GM11168 (cell line): ENCODE results near the gene NKAIN1.

Source experiments
- in situ Hi-C: fragments of 300-500 bp; cut with MboI; formaldehyde crosslinking; loops from one replicate; pipeline ENCODE4 v1.12.0; 2022; ENCODE audit warnings: low sequenced_read_pairs; ENCODE audit not compliant: unreplicated experiment

The NKAIN1 gene

DNA sequence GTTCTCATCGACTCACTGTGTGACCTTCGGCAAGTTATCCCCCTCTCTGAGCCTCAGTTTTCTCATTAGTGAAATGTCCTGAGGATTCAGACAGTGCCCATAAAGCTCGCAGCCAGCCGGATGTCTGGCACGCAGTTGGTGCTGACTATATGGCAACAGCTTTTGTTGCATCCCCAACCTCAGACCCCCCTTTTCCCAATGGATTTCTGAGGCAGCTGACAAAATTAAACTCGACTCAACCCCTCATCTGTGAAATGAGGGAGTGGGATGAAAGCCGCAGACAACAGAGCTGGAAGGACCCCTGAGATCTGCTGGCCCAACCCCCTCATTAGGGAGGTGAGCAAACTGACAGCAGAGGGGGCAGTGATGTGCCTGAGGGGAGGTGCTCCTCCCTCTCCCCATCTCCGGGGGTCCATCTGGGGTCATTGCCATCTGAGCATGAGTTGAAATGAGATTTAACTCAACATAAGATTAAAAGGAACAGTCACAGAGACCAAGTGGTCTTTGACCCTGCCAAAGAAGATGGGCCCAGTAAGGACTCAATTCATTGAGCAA is 40.4 kb downstream of the NKAIN1 start:
- in situ Hi-C loops = loop anchor here (25.0 kb wide), 1 partner anchor 338 kb away; no protein-coding TSS in a partner anchor

- in situ Hi-C loops = loop anchor here (25.0 kb wide), 1 partner anchor 339 kb away; no protein-coding TSS in a partner anchor
These were observed 41.1 kb downstream of the NKAIN1 start for GRCh38 chr1:31198600-31198999.

DNA sequence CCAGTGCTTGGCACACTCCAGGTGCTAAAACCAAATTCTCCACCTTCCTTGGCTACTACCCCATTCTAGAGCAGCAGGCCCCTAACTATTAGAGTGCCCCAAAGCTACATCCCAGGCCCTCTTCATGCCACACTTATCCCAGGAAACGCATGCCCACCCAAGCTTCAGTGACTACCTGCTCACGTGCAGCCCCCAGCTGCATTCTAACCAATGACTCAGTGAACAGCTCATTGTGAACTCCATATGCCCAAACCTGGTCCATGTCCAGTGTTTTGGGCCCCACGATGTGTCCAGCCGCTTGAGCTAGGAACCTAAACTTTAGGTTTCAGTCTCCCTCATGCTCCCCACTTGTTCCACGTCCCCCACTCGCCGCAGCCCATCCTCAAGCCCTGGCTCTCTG is 41.5 kb downstream of the NKAIN1 start:
- in situ Hi-C loops = loop anchor here (25.0 kb wide), 1 partner anchor 339 kb away; no protein-coding TSS in a partner anchor

- in situ Hi-C loops = loop anchor here (25.0 kb wide), 1 partner anchor 341 kb away; no protein-coding TSS in a partner anchor
These were observed 43.0 kb downstream of the NKAIN1 start for GRCh38 chr1:31196685-31197084.

- in situ Hi-C loops = loop anchor here (25.0 kb wide), 1 partner anchor 342 kb away; no protein-coding TSS in a partner anchor
These were observed 44.4 kb downstream of the NKAIN1 start for GRCh38 chr1:31195267-31195666.

- in situ Hi-C loops = loop anchor here (25.0 kb wide), 1 partner anchor 344 kb away; no protein-coding TSS in a partner anchor
These were observed 46.0 kb downstream of the NKAIN1 start for GRCh38 chr1:31193729-31194128.

- in situ Hi-C loops = loop anchor here (25.0 kb wide), 1 partner anchor 346 kb away; no protein-coding TSS in a partner anchor
These were observed 48.4 kb downstream of the NKAIN1 start for GRCh38 chr1:31191281-31191680.

- in situ Hi-C loops = loop anchor here (10.0 to 25.0 kb wide), 2 partner anchors 135 to 347 kb away; no protein-coding TSS in a partner anchor
These were observed 49.7 kb downstream of the NKAIN1 start for GRCh38 chr1:31189696-31190674.

DNA sequence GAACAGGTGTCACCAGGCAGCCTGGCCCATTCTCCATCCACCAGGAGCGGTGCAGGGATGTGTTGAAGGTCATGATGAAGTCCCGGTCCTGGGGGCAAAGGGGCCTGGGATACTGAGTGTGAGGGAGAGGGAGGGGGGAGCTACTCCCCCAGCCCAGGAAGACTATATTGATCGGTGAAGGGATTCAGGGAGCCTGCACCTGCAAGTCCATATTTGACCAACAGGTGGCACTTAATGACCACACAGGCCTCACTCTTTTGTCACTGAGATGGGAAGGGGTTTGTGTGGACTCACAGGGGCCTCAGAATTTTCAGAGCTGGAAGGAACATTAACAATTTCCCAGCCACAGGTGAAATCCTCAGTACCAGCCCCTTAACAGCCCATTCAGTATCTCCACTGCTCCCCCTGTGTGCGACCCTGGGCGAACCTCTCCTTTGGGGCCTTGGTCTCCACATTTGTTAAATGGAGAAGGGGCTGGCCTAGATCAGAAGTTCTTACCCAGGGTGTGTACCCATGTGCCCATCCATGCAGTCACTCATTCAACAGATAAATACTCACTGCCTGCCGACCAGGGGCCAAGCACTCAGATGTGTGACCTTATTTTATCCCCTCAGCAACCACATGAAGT is 55.6 kb downstream of the NKAIN1 start:
- in situ Hi-C loops = loop anchor here (10.0 to 25.0 kb wide), 2 partner anchors 141 to 353 kb away; no protein-coding TSS in a partner anchor

DNA sequence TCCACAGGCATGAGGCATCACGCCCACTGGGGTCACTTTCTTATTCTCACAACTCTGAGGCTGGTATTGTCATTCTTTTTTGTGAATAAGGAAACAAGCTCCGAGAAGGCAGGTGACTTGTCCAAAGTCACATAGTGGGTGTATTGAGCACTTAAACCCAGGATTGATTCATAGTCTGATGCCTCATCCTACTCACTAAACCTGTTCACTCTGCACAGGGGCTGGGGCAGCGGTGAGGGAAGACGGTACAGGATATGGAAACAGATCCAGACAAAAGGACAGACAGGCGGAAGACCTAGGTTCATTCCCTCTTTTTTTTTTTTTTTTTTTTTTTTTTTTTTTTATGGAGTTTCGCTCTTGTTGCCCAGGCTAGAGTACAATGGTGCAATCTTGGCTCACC is 56.6 kb downstream of the NKAIN1 start:
- in situ Hi-C loops = loop anchor here (10.0 to 25.0 kb wide), 2 partner anchors 142 to 354 kb away; no protein-coding TSS in a partner anchor

- in situ Hi-C loops = loop anchor here (10.0 to 25.0 kb wide), 2 partner anchors 142 to 355 kb away; no protein-coding TSS in a partner anchor
These were observed 57.3 kb downstream of the NKAIN1 start for GRCh38 chr1:31182352-31182751.

DNA sequence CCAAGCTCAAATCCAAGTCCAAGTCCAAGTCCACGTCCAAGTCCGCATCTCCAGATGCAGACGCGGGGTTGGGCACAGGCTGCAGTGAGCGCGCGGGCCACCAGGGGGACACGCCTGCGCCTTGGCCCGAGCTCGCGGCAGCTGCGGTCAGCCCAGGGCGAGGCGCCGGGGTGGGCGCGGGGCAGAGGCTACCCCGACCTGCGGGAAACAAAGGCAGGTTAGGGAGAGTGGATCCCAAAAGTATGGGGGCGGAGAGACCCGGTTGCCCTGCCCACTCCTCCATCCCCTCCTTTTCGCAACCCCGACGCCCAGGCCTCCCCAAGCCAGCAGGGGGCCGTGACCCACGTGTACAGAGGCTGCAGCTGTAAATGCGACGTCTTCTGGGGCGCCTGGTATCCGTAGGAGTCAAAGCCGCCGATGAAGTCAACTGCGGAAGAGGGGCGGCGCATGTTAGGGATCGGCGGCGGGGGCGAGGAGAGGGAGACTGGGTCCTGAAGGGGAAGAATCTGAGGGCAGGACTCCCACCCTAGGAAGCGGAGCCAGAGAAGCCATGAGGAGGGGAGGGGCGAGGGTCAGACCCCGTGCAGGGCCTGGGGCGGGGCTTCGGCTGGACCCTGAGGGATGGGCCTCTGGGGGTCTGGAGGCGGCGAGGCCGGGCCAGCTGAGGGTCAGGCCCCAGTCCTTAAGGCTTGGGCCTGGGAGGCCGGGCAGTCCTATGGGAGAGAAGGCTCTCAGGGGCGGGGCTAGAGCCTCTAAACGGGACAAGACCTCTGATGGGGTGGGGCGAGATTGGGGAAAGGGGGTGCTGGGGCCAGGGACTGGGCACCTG is 58.0 kb downstream of the NKAIN1 start:
- in situ Hi-C loops = loop anchor here (10.0 to 25.0 kb wide), 2 partner anchors 143 to 356 kb away; no protein-coding TSS in a partner anchor

- in situ Hi-C loops = loop anchor here (10.0 to 25.0 kb wide), 2 partner anchors 144 to 357 kb away; no protein-coding TSS in a partner anchor
These were observed 59.3 kb downstream of the NKAIN1 start for GRCh38 chr1:31180338-31180737.

- in situ Hi-C loops = loop anchor here (25.0 kb wide), 1 partner anchor 361 kb away; no protein-coding TSS in a partner anchor
These were observed 63.4 kb downstream of the NKAIN1 start for GRCh38 chr1:31176291-31176690.

GRCh38 chr1:31170486-31170735 is 69.3 kb downstream of the NKAIN1 start:
- in situ Hi-C loops = no loop called here

GRCh38 chr1:31166462-31166861 is 73.2 kb downstream of the NKAIN1 start:
- in situ Hi-C loops = no loop called here

DNA sequence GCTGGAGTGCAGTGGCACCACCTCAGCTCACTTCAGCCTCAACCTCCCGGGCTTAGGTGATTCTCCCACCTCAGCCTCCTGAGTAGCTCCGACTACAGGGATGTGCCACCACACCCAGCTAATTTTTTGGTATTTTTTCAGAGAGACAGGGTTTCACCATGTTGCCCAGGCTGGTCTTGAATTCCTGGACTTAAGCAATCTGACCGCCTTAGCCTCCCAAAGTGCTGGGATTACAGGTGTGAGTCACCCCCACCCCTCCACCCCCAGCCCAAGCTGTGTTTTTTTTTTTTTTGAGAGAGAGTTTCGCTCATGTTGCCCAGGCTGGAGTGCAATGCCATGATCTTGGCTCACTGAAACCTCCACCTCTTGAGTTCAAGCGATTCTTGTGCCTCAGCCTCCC is 75.4 kb downstream of the NKAIN1 start:
- in situ Hi-C loops = no loop called here

GRCh38 chr1:31163866-31164265 is 75.8 kb downstream of the NKAIN1 start:
- in situ Hi-C loops = no loop called here

GRCh38 chr1:31161571-31161970 is 78.1 kb downstream of the NKAIN1 start:
- in situ Hi-C loops = no loop called here
